SK-N-SH treated with all-trans-retinoic acid at 6 μM for 48 hours (cell line): ENCODE results near the gene DRD4.

Source experiments
- ARNTL ChIP-seq: fragments of 450-650 bp; formaldehyde crosslinking; IDR thresholded peaks from 2 replicates; pipeline ENCODE4 v1.5.0; 2020; ENCODE audit warnings: low read depth, mild to moderate bottlenecking, moderate library complexity, borderline replicate concordance
- GLIS3 ChIP-seq: fragments of 250-450 bp; sonication (Bioruptor Pico); IDR thresholded peaks from 2 replicates; pipeline ENCODE4 v1.5.0; 2020; ENCODE audit warnings: mild to moderate bottlenecking, moderate library complexity
- ISL1 ChIP-seq: fragments of 250-450 bp; sonication (Bioruptor Pico); IDR thresholded peaks from 2 replicates; pipeline ENCODE4 v2.1.2; 2022; ENCODE audit warnings: mild to moderate bottlenecking, moderate library complexity
- PPARA ChIP-seq: fragments of 250-450 bp; sonication (Bioruptor Pico); IDR thresholded peaks from 2 replicates; pipeline ENCODE4 v1.5.0; 2020; ENCODE audit warnings: mild to moderate bottlenecking, borderline replicate concordance
- RARB ChIP-seq: fragments of 250-450 bp; sonication (Bioruptor Pico); IDR thresholded peaks from 2 replicates; pipeline ENCODE4 v1.8.0; 2021; ENCODE audit warnings: mild to moderate bottlenecking, moderate library complexity
- SNAI2 ChIP-seq: fragments of 250-450 bp; sonication (Bioruptor Pico); IDR thresholded peaks from 2 replicates; pipeline ENCODE4 v1.5.0; 2020; ENCODE audit warnings: mild to moderate bottlenecking, moderate library complexity
- ZFP3 ChIP-seq: fragments of 250-450 bp; sonication (Bioruptor Pico); IDR thresholded peaks from 2 replicates; pipeline ENCODE4 v1.5.0; 2020; ENCODE audit warnings: mild to moderate bottlenecking, moderate library complexity
- ZFP30 ChIP-seq: fragments of 450-650 bp; formaldehyde crosslinking; IDR thresholded peaks from 2 replicates; pipeline ENCODE4 v1.5.0; 2022; ENCODE audit warnings: mild to moderate bottlenecking, moderate library complexity
- ZNF565 ChIP-seq: fragments of 450-650 bp; formaldehyde crosslinking; conservative IDR thresholded peaks from 2 replicates; pipeline ENCODE4 v1.5.0; 2020; ENCODE audit warnings: low read depth, mild to moderate bottlenecking, moderate library complexity
- ZNF8 ChIP-seq: fragments of 450-650 bp; formaldehyde crosslinking; IDR thresholded peaks from 2 replicates; pipeline ENCODE4 v1.5.0; 2020; ENCODE audit warnings: mild to moderate bottlenecking, moderate library complexity
- TF ChIP-seq, protein P1 (sequence below): fragments of 250-450 bp; sonication (Bioruptor Pico); IDR thresholded peaks from 2 replicates; pipeline ENCODE4 v1.8.0; 2021; ENCODE audit warnings: low read depth, mild to moderate bottlenecking, moderate library complexity, borderline replicate concordance
- TF ChIP-seq, protein P2 (sequence below): fragments of 250-450 bp; sonication (Bioruptor Pico); IDR thresholded peaks from 2 replicates; pipeline ENCODE4 v1.8.0; 2020; ENCODE audit warnings: mild to moderate bottlenecking, moderate library complexity, borderline replicate concordance
- TF ChIP-seq, protein P3 (sequence below): fragments of 250-450 bp; sonication (Bioruptor Pico); IDR thresholded peaks from 2 replicates; pipeline ENCODE4 v1.5.0; 2020; ENCODE audit warnings: mild to moderate bottlenecking, moderate library complexity
- TF ChIP-seq, protein P4 (sequence below): fragments of 250-450 bp; sonication (Bioruptor Pico); IDR thresholded peaks from 2 replicates; pipeline ENCODE4 v1.5.1; 2020; ENCODE audit warnings: low read depth, mild to moderate bottlenecking, moderate library complexity

DNA sequence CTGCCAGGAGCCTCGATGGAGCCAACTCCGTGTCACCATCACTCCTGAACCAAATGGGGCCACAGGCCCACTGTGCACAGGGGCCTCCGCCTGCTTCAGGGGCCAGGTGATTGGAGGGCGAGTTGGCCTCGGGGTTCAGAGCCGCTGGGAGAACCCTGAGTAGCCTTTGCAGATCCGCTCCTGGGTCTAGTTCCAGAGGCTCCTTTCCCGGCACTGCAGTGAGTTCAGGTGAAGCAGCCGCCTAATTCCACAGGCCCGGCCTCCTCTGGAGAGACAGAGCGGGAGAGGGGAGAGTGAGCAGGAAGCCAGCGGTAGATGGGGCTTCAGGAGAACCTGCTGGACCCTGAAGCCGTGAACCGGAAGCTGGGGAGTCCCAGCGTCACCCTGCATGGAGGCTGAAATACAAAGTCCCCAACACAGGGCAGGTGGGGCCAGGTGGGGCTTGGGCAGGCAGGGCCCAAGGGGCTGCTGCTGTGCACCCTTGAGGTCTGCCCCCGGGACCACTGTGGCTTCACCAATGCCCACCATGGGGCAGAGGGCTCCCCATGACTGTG is 22.5 kb downstream of the DRD4 start:
- TF ChIP-seq, protein P1, sequence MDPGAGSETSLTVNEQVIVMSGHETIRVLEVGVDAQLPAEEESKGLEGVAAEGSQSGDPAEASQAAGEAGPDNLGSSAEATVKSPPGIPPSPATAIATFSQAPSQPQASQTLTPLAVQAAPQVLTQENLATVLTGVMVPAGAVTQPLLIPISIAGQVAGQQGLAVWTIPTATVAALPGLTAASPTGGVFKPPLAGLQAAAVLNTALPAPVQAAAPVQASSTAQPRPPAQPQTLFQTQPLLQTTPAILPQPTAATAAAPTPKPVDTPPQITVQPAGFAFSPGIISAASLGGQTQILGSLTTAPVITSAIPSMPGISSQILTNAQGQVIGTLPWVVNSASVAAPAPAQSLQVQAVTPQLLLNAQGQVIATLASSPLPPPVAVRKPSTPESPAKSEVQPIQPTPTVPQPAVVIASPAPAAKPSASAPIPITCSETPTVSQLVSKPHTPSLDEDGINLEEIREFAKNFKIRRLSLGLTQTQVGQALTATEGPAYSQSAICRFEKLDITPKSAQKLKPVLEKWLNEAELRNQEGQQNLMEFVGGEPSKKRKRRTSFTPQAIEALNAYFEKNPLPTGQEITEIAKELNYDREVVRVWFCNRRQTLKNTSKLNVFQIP (CRISPR knock-in tag), result no peak
- no peak for TF ChIP-seq SNAI2 (CRISPR knock-in tag)
- TF ChIP-seq, protein P2, sequence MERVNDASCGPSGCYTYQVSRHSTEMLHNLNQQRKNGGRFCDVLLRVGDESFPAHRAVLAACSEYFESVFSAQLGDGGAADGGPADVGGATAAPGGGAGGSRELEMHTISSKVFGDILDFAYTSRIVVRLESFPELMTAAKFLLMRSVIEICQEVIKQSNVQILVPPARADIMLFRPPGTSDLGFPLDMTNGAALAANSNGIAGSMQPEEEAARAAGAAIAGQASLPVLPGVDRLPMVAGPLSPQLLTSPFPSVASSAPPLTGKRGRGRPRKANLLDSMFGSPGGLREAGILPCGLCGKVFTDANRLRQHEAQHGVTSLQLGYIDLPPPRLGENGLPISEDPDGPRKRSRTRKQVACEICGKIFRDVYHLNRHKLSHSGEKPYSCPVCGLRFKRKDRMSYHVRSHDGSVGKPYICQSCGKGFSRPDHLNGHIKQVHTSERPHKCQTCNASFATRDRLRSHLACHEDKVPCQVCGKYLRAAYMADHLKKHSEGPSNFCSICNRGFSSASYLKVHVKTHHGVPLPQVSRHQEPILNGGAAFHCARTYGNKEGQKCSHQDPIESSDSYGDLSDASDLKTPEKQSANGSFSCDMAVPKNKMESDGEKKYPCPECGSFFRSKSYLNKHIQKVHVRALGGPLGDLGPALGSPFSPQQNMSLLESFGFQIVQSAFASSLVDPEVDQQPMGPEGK (CRISPR knock-in tag), result no peak
- TF ChIP-seq ZNF8 (CRISPR knock-in tag), result no peak
- no peak for TF ChIP-seq RARB (CRISPR knock-in tag)
- no peak for TF ChIP-seq ISL1 (CRISPR knock-in tag)
- TF ChIP-seq ZFP30 (CRISPR knock-in tag), result no peak
- TF ChIP-seq ZFP3, result no peak
- TF ChIP-seq, protein P3, sequence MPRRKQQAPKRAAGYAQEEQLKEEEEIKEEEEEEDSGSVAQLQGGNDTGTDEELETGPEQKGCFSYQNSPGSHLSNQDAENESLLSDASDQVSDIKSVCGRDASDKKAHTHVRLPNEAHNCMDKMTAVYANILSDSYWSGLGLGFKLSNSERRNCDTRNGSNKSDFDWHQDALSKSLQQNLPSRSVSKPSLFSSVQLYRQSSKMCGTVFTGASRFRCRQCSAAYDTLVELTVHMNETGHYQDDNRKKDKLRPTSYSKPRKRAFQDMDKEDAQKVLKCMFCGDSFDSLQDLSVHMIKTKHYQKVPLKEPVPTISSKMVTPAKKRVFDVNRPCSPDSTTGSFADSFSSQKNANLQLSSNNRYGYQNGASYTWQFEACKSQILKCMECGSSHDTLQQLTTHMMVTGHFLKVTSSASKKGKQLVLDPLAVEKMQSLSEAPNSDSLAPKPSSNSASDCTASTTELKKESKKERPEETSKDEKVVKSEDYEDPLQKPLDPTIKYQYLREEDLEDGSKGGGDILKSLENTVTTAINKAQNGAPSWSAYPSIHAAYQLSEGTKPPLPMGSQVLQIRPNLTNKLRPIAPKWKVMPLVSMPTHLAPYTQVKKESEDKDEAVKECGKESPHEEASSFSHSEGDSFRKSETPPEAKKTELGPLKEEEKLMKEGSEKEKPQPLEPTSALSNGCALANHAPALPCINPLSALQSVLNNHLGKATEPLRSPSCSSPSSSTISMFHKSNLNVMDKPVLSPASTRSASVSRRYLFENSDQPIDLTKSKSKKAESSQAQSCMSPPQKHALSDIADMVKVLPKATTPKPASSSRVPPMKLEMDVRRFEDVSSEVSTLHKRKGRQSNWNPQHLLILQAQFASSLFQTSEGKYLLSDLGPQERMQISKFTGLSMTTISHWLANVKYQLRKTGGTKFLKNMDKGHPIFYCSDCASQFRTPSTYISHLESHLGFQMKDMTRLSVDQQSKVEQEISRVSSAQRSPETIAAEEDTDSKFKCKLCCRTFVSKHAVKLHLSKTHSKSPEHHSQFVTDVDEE (CRISPR knock-in tag), result no peak
- no peak for TF ChIP-seq ZNF565 (CRISPR knock-in tag)
- TF ChIP-seq GLIS3 (CRISPR knock-in tag), result no peak
- TF ChIP-seq, protein P4, sequence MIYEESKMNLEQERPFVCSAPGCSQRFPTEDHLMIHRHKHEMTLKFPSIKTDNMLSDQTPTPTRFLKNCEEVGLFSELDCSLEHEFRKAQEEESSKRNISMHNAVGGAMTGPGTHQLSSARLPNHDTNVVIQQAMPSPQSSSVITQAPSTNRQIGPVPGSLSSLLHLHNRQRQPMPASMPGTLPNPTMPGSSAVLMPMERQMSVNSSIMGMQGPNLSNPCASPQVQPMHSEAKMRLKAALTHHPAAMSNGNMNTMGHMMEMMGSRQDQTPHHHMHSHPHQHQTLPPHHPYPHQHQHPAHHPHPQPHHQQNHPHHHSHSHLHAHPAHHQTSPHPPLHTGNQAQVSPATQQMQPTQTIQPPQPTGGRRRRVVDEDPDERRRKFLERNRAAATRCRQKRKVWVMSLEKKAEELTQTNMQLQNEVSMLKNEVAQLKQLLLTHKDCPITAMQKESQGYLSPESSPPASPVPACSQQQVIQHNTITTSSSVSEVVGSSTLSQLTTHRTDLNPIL (CRISPR knock-in tag), result no peak
- TF ChIP-seq PPARA, result no peak
- TF ChIP-seq ARNTL, result no peak
